ENCODE measurements around the gene SMPD1. TPM values are rescaled to one million over a fixed set of nuclear protein-coding genes. Genes with fewer than 3 reads are reported as not detected.

The SMPD1 gene
- total and polyA plus RNA-seq, 4 donors = 18.8 to 50.0 (median 41.3) TPM

Other genes starting within 250 kb of the SMPD1 start
- not detected for gene OR52B2, start 220.1 kb upstream of the SMPD1 start, total RNA-seq
- not detected for gene OR52B2, start 220.1 kb upstream of the SMPD1 start, polyA plus RNA-seq (ENCODE audit: insufficient read length in 2 of 2)
- gene OR52W1, start 191.2 kb upstream of the SMPD1 start, total RNA-seq = not detected
- gene OR52W1, start 191.2 kb upstream of the SMPD1 start, polyA plus RNA-seq (ENCODE audit: insufficient read length in 2 of 2) = under 1 TPM; 0.24 TPM
- gene C11orf42, start 184.9 kb upstream of the SMPD1 start, total RNA-seq = not detected
- 1 to 10 TPM; 1.2 to 2.0 TPM for gene C11orf42, start 184.9 kb upstream of the SMPD1 start, polyA plus RNA-seq (ENCODE audit: insufficient read length in 2 of 2)
- 10 to 100 TPM; 14.6 to 30.1 TPM for gene FHIP1B, start 155.8 kb upstream of the SMPD1 start, total RNA-seq
- 10 to 100 TPM; 37.7 to 42.3 TPM for gene FHIP1B, start 155.8 kb upstream of the SMPD1 start, polyA plus RNA-seq (ENCODE audit: insufficient read length in 2 of 2)
- gene CNGA4, start 151.4 kb upstream of the SMPD1 start, total RNA-seq = under 1 TPM; 0.20 to 0.39 TPM
- gene CNGA4, start 151.4 kb upstream of the SMPD1 start, polyA plus RNA-seq (ENCODE audit: insufficient read length in 2 of 2) = under 1 TPM; 0.68 to 0.78 TPM
- gene CCKBR, start 130.6 kb upstream of the SMPD1 start, total RNA-seq = 1 to 10 TPM; 1.6 to 2.0 TPM
- gene CCKBR, start 130.6 kb upstream of the SMPD1 start, polyA plus RNA-seq (ENCODE audit: insufficient read length in 2 of 2) = 1 to 10 TPM; 4.1 to 4.4 TPM
- 100 to 1,000 TPM in 1 of 2 donors, 10 to 100 TPM in 1; 19.1 to 107 TPM for gene CAVIN3, start 70.0 kb upstream of the SMPD1 start, total RNA-seq
- 10 to 100 TPM; 14.3 to 28.8 TPM for gene CAVIN3, start 70.0 kb upstream of the SMPD1 start, polyA plus RNA-seq (ENCODE audit: insufficient read length in 2 of 2)
- gene APBB1, start 28.6 kb downstream of the SMPD1 start, total RNA-seq = 100 to 1,000 TPM; 117 to 154 TPM
- 100 to 1,000 TPM; 271 to 282 TPM for gene APBB1, start 28.6 kb downstream of the SMPD1 start, polyA plus RNA-seq (ENCODE audit: insufficient read length in 2 of 2)
- 1 to 10 TPM in 1 of 2 donors, under 1 TPM in 1; 0.89 to 2.8 TPM for gene HPX, start 50.5 kb downstream of the SMPD1 start, total RNA-seq
- gene HPX, start 50.5 kb downstream of the SMPD1 start, polyA plus RNA-seq (ENCODE audit: insufficient read length in 2 of 2) = 10 to 100 TPM in 1 of 2 donors, 1 to 10 TPM in 1; 6.0 to 11.0 TPM
- 10 to 100 TPM; 28.2 to 37.7 TPM for gene TRIM3, start 83.5 kb downstream of the SMPD1 start, total RNA-seq
- 10 to 100 TPM; 52.6 to 67.7 TPM for gene TRIM3, start 83.5 kb downstream of the SMPD1 start, polyA plus RNA-seq (ENCODE audit: insufficient read length in 2 of 2)
- gene ARFIP2, start 90.9 kb downstream of the SMPD1 start, total RNA-seq = 10 to 100 TPM; 30.5 to 46.2 TPM
- 10 to 100 TPM; 58.3 to 66.4 TPM for gene ARFIP2, start 90.9 kb downstream of the SMPD1 start, polyA plus RNA-seq (ENCODE audit: insufficient read length in 2 of 2)
- 10 to 100 TPM; 34.5 to 34.8 TPM for gene TIMM10B, start 91.0 kb downstream of the SMPD1 start, total RNA-seq
- 10 to 100 TPM; 29.9 to 31.2 TPM for gene TIMM10B, start 91.0 kb downstream of the SMPD1 start, polyA plus RNA-seq (ENCODE audit: insufficient read length in 2 of 2)
- gene DNHD1, start 106.8 kb downstream of the SMPD1 start, total RNA-seq = 10 to 100 TPM in 1 of 2 donors, 1 to 10 TPM in 1; 6.6 to 11.4 TPM
- 10 to 100 TPM; 12.9 to 22.7 TPM for gene DNHD1, start 106.8 kb downstream of the SMPD1 start, polyA plus RNA-seq (ENCODE audit: insufficient read length in 2 of 2)
- gene RRP8, start 213.1 kb downstream of the SMPD1 start, total RNA-seq = 10 to 100 TPM; 11.6 to 24.5 TPM
- 10 to 100 TPM; 16.8 to 17.3 TPM for gene RRP8, start 213.1 kb downstream of the SMPD1 start, polyA plus RNA-seq (ENCODE audit: insufficient read length in 2 of 2)
- 100 to 1,000 TPM in 1 of 2 donors, 10 to 100 TPM in 1; 87.6 to 175 TPM for gene ILK, start 213.3 kb downstream of the SMPD1 start, total RNA-seq
- gene ILK, start 213.3 kb downstream of the SMPD1 start, polyA plus RNA-seq (ENCODE audit: insufficient read length in 2 of 2) = 100 to 1,000 TPM; 111 to 134 TPM
- gene TAF10, start 221.7 kb downstream of the SMPD1 start, total RNA-seq = 10 to 100 TPM; 14.0 to 88.8 TPM
- 100 to 1,000 TPM in 1 of 2 donors, 10 to 100 TPM in 1; 83.4 to 103 TPM for gene TAF10, start 221.7 kb downstream of the SMPD1 start, polyA plus RNA-seq (ENCODE audit: insufficient read length in 2 of 2)
- 10 to 100 TPM; 31.1 to 40.3 TPM for gene TPP1, start 228.9 kb downstream of the SMPD1 start, total RNA-seq
- gene TPP1, start 228.9 kb downstream of the SMPD1 start, polyA plus RNA-seq (ENCODE audit: insufficient read length in 2 of 2) = 10 to 100 TPM; 73.1 to 81.2 TPM